GM19043 (cell line): ENCODE measurements around the gene GRIA4.
"Not testable (repeated sequence)": the region's sequence is repeated elsewhere in the genome, so short reads cannot be mapped to it uniquely, and the experiment has no call there.

Experiments
- ATAC-seq: cut with Tn5 transposase; IDR thresholded peaks from one replicate; pipeline ENCODE4 v1.9.1; 2021; ENCODE audit warnings: low read depth; ENCODE audit not compliant: unreplicated experiment

The GRIA4 gene

GRCh38 chr11:105838668-105839384, 229.0 kb downstream of the GRIA4 start:
- ATAC-seq, result no peak

GRCh38 chr11:105840391-105840790, 230.5 kb downstream of the GRIA4 start:
- no peak for ATAC-seq

- ATAC-seq, result no peak
Measured at GRCh38 chr11:105852403-105852802, 242.5 kb downstream of the GRIA4 start.

GRCh38 chr11:105854269-105854668, 244.4 kb downstream of the GRIA4 start:
- ATAC-seq, result no peak

- ATAC-seq, result no peak
Measured at GRCh38 chr11:105856954-105857353, 247.1 kb downstream of the GRIA4 start.

GRCh38 chr11:105857728-105858127, 247.9 kb downstream of the GRIA4 start:
- ATAC-seq, result no peak

DNA sequence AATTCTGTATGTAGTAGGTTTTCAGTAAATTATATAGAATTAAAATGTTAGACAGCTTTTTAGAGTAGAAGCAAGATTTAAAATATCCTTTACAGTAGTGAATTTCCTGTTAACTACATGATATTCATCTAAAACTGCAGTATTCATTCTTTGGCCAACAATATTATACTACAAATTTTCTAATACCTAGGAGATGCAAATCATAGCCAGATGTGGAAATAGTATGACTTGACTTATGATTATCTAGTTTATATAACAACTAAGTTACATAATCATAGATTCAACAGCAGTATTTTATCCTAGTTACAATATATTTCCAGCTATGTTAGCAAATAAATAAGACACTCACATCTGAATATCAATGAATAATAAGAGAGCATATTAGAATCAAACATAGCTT, 249.0 kb downstream of the GRIA4 start:
- ATAC-seq, result no peak

DNA sequence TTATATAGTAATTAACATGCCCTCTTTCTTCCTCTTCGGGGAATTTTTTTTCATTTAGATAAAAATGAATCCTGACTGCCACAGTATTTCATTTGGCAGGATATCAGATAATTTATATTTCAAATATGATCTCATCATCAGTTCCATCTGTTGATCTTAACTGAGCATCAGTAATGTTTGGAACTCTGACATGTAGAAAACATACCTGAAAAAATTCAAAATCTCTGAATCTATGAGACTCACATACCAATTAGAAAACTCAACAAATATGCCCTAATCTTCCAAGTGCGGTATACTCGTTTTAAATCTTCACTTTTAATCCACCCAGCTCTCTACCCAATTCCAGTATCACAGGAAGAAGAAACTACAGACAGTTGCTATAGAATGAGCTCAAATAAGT, 250.2 kb downstream of the GRIA4 start:
- ATAC-seq, result no peak

DNA sequence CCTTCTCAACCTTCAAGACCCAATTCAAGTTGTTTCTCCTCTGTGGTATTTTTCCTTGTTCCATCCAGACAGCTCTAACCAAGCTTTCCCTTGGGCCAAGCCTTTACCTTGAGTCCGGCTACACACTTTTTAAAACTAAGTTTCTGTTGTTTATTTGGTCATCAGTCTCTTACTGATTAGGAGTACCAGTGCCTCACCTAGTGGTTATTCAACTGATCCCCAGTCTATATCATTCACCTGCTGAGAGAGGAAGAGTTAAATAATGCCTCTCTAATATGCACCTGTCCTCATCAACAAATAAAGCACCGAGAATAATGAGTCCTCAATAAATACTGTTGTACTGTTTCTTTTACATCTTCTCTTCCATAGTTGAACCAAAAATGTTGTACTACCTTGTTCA, 251.4 kb downstream of the GRIA4 start:
- ATAC-seq, result no peak

DNA sequence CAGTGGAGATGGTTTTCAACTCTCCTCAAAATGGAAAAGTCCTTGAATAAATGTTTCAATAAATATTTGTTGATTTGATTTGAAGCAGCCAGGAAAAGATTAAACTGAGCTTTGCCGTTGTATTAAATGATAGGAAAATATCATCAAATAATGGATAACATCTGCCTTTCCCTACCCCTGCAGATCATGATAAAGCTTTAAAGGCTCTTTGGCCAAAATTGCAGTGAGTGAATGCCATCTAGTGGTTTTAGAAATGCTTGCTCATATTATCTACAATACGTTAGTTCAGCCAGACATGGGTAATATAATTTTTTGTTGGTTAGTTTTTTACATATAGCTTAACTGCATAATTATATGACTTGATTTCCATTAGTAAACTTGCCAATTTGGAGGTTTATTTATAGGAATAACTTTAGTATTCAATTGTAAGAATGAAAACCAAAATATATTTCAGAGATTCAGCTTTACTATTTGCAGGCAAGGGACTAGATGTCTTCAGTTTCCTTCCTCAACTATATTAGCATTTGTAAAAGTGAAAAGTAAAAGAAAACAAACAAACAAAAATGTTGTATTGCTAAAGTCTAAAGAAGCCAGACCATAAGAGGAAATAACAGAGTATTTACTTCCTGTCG, 253.0 kb downstream of the GRIA4 start:
- ATAC-seq, result no peak

DNA sequence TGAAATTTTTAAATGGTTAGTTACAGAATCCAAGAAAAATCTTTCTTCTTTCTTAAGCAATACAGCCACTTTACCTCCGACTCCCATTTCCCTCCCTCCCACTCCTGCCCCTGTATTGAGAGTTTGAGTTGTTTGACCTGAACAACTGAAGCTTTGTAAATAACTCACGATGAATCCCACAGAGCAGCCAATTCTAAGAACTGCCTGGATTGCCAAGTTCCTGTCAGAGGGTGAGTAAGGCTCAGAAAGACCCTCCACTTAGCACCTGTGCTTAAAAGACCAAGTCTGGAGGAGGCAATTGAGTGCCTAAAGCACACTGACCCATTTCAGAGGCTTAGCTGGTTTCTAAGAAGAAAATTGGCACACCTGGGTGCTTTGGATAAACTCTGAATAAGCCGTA, 253.7 kb downstream of the GRIA4 start:
- ATAC-seq, result no peak

- ATAC-seq, result no peak
Measured at GRCh38 chr11:105867742-105868141, 257.9 kb downstream of the GRIA4 start.

GRCh38 chr11:105868762-105869285, 259.0 kb downstream of the GRIA4 start:
- no peak for ATAC-seq

DNA sequence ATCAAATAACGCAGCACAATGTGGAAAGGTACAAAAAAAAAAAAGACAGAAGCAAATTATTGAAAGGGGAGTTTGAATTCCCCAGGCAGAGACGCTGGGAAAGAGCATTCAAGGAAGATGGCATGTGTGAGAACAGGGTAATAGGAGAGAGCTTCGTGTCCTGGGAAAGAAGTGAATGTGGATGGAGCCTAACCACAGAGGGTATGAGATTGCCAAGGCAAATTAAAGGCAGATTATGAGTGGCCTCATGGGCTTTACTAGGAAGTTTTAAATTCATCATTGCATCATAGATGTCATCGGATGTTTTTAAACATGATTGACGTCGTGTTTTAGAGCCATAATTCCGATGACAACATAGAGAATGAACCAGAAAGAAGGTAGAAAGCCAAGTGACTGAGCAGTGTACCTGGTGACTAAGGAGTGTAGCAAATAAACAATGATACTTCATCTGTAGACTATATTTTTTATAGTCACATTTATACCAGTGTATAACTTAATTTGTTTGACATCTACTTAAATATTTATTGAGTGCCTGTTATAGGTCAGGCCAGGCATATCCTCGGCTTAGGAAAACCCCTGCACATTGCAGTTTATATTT, 260.7 kb downstream of the GRIA4 start:
- no peak for ATAC-seq

GRCh38 chr11:105878510-105878909, 268.6 kb downstream of the GRIA4 start:
- ATAC-seq, result no peak

DNA sequence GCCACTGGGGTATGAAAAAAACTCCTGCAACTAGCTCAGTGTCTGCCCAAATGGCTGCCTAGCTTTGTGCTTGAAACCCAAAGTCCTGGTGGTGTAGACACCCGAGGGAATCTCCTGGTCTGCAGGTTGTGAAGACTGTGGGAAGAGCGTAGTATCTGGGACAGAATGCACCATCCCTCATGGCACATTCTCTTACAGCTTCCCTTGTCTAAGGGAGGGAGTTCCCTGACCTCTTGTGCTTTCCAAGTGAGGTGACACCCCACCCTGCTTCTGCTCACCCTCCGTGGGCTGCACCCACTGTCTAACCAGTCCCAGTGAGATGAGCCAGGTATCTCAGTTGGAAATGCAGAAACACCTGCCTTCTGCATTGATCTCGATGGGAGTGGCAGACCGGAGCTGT, 269.1 kb downstream of the GRIA4 start:
- ATAC-seq, result not testable (repeated sequence)

DNA sequence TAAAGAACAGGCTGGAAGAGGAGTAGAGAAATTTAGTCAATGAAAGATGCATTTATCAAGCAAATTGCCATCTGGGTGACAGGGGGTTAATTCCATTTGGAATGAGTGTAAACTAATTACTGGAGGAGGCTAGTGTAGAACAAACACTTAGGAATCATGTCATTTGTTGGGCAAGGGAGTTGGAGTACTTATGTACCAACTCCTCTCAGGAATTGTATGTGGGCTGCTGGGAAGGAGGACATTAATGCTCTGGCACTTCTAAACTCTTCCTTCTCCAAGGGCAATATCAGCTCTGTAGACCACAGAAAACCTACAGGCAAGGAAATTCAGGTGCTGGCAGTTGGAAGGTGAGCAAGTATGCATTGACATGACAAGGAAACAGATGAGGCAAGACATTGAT, 271.2 kb downstream of the GRIA4 start:
- no peak for ATAC-seq

- ATAC-seq, result no peak
Measured at GRCh38 chr11:105884436-105884835, 274.6 kb downstream of the GRIA4 start.

GRCh38 chr11:105891685-105892084, 281.8 kb downstream of the GRIA4 start:
- no peak for ATAC-seq

DNA sequence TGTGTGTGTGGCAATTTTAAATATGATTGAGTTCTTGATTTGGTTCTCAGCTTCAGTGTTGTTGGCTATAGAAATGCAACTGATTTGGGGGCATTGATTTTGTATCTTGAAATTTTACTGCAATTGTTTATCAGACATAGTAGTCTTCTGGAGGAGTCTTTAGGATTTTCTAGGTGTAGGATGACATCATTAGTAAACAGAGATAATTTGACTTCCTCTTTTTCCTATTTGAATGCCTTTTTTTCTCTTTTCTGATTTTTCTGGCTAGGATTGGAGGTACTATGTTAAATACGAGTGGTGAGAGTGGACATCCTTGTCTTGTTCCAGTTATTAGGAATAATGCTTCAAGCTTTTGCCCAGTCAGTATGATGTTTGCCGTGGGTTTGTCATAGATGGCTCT, 287.3 kb downstream of the GRIA4 start:
- ATAC-seq, result no peak

DNA sequence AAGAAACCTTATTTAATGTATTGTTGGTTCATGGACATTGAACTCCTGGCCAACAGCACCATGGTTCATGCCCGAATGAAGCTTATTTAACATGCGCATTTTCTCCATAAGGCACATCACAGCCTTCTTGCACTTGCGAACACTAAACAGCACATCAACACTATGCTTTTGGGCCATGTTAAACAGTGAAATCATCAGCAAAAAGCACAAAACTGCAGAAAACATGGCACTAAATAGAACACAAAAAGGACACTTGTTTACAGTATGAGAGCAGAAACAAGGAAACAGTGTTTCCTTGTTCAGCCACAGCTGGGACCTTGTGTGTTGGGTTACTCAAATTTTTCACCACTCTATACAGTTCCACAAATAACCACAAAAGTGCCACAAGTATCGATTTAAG, 289.9 kb downstream of the GRIA4 start:
- ATAC-seq, result no peak

GRCh38 chr11:105900515-105901035, 290.7 kb downstream of the GRIA4 start:
- ATAC-seq, result no peak
